Measurements from ENCODE around the gene CDC42EP4.
"Not testable (repeated sequence)": the region's sequence is repeated elsewhere in the genome, so short reads cannot be mapped to it uniquely, and the experiment has no call there.

Gene CDC42EP4

DNA sequence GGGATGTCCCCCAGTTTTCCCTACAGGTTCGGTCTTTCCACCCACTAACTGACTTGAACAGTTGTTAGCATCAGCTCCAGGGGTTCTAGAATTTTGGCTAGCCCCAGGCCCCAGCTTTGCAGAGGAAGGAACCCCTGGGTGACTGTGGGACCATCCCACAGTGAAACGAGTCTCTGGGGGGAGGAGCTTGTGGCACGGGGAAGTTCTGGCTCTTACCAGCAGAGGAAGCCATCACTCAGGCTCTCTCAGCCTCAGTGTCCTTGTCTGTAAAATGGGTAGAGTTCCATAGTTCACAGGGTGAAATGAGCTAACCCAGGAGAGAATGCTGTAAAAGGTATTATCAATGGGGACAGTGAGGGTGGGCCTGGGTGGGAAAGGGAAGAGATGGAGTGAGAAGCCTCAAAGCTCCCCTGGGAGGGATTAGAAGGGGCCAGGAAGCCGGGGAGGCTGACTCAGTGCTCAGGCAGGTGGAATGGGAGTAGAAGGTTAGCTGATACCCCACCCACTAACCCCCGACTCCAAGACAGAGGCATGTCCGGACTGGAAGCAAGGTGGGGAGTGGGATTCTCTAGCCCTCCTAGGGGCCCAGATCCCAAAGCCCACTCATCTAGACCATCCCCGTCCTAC, 30.9 kb upstream of the CDC42EP4 start:
- peak; percentile 31 for DNase-seq

DNA sequence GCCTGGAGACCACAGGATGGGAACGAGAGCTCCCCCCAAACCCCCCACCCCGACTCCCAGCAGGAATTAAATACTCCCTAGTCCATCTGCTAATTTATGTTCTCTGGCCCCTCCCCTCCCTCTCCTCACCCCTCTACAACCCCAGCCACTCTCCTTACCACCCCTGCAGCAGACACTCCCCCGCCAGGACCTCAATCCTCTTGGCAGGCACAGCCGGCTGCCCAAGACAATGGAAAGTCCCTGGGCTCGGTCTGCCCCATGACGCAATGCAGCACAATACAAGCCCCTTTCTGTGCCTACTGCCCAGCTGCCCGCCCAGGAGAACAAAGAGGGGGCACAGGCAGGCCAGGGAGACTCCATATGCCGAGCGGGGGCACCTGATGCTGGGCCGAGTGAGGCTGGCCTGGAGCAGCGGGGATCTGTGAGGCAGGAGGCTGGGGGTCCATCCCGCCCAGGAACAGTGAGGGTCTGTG, 30.3 kb upstream of the CDC42EP4 start:
- no peak for DNase-seq

DNA sequence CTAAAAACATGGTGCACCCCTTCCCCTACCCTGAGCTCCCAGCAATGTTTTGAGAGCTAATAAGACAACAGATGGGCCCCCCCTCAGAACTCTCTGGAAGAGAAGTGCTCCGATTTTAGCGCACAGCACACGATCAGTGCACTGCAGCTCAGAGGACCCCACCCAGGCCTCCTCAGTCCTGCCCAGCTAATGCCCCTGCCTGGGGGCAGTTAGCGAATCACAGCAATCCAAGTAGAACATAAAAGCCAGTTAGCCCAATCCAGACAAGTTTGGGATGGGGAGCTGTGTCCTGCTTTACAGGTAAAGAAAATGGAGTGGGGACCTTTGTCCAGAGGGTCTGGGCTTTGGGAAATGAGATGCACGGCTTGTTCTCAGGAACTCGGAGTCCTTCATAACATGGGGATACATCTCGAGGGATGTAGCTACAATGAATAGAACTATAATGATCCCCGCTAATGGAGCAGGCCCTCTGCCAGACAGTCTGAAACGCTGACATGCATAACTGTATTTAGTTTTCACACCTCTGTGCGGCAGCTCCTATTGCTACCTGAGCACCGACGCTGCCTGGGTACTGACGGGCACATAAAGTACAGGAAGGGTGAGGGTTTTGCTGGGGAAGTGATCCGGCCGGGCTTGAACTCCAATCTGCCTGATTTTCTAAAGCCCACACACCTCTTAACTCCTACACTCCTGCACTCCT, 29.7 kb upstream of the CDC42EP4 start:
- no peak for DNase-seq

DNA sequence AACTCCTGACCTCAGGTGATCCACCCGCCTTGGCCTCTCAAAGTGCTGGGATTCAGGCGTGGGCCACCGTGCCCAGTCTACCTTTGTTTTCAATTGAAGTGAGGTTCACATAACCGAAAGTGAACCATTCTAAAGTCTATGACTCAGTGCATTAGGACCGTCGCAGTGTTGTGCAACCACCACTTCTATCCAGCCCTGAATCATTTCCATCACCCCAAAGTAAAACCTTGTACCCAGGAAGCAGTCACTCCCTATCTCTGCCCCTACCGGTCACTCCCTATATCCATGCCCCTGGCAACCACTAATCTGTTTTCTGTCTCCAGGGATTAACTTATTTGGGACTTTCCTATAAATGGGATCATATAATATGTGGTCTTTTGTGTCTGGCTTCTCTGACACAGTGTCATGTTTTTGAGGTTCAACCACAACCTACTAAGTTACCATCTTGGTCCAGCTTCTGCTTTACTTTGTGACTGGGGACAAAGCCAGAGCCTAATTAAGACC, 28.3 kb upstream of the CDC42EP4 start:
- no peak for DNase-seq

DNA sequence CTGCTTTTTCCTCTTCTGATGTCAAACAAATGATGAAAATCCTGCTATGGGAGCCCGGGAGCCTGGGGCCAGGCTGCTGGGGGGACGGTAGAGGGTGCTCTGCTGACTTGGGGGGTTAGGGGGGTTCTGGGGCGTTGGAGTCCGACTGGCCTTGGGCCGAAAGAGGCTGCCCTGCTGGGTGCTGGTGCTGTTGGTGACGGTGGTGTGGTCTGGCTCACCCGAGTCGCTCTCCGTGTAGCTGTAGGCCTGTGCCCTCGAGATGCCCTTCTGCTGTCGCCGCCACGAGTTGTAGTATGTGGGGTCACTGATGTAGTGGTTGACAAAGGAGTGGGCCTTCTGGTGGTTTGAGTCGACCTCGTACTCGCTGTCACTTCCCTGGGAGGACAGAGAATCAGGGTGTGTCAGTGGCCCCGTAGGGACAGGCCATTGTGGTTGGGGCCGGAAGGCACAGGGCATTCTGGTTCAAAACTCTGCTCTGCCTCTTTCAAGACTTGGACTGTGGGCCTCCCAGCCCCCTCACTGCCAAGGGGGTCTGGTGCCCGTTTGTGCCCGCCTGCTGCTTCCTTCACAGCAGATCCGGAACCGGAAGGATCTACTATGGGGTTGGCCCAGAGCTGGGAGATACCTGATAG, 26.9 kb upstream of the CDC42EP4 start:
- no peak for DNase-seq

DNA sequence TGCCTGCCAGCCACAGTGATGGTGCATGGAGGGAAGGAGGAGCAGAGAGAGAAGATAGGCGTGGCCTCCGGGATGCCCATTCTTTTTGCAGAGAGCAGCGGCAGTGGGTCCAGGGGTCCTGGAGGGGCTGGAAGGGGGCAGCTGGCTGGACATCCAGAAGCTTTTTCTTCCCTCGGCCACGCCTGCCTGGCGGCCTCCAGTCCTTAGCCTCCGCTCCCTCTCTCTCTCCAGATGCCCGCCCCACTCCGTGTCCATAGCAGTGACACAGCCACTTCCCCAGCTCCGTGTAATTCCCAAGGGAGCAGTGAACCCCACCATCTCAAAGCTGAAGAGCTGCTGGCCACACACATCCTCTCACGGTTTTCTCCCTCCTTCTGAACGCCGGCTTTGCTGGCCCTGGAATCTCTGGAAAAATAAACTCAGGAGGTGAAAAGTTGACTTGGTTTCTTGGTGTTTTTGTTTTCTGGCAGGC, 26.3 kb upstream of the CDC42EP4 start:
- no peak for DNase-seq

DNA sequence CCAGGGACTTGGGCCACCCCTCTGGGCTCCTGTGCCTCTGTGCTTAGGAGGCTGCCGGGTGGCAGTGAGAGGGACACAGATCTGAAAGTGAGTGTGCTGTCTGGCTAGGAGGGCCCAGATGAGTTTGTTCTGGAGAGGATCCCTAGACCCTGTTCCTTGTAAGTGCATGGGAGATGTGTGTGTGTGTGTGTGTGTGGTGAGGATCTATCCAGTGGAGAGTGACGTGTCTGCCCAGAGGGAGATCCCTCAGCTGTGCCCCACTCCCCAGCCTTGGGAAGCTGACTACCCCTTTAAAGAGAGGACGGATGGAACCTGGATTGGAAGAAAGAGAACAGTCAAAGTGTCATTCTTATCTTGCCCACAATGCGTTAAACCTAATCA, 25.5 kb upstream of the CDC42EP4 start:
- no peak for DNase-seq

DNA sequence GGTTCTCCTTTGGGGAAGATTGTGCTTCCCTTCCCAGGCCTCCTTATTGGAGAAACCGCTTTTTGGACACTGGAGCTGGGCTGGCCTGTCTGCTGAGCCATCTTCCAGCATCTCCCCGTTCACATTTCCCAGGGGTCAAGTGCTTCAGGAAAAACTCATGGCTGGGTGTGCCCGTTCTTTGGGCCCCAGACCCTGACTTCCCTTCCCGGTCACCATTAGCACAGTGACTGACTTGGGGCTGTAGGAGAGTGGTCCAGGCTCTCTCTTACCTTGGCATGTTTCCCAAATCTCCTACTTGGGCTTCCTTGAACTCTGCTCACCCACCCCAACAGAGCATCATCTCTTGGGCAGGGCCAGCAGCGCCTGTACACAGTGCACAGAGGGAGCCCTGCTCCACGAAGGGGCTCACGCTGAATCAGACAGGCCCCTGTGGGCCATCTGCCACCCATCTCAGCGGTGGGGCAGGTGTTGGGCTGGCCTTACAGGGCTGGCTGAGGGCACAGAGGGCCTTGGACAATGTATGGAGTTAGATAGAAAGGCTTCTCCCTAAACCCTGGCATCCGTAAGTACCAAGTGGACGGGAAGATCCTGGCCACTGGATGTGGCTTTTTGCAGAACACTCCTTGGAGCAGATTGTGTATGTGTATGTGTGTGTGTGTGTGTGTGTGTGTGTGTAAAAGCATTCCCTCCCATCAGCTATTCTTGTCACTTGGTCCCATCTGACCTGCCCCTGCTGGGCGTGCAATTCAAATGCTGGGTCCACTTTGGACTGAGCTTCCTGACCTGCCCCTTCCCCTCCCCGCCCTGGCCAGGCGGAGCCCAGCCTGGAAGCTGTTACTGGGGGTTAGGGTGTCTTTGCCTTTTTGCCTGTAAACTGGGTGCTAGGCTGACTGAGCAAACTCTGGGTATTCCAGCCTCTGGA, 24.9 kb upstream of the CDC42EP4 start:
- DNase-seq: no peak

DNA sequence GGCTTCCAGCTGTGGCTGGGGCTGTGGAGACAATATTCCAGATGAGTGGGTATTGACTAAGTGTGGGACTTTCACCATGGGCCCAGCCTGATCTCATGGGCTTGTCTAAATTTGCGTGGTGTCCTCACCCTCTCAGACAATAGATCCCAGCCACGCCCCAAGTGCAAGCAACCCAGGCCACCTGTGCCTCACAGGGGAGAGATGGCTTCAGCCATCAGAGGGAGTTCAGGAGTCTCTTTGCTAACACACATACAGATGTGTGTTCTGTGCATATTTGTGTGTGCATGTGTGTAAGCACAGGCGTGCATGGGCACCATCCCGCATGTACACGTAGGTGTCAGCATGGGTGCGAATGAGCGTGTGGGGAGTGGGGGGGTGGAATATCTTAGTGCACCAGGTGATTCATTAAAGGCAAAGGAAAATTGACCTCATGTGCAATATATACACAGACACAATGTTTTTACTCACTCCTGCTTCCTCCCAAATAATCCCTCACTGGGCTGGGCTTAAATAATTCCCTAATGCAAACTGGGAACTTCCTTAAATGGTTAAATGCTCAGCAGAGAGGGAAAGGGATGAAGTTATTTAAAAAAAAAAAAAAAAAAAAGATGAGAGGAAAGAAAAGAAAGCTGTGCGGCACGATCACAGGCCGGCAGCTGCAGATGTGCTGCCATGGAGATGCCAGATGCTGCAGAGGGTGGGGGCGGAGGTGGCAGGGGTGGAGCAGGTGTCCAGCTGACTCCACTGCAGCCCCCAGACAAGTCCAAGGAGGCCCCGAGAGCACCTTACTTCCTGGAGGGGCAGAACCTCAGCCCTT, 24.0 kb upstream of the CDC42EP4 start:
- DNase-seq: no peak

DNA sequence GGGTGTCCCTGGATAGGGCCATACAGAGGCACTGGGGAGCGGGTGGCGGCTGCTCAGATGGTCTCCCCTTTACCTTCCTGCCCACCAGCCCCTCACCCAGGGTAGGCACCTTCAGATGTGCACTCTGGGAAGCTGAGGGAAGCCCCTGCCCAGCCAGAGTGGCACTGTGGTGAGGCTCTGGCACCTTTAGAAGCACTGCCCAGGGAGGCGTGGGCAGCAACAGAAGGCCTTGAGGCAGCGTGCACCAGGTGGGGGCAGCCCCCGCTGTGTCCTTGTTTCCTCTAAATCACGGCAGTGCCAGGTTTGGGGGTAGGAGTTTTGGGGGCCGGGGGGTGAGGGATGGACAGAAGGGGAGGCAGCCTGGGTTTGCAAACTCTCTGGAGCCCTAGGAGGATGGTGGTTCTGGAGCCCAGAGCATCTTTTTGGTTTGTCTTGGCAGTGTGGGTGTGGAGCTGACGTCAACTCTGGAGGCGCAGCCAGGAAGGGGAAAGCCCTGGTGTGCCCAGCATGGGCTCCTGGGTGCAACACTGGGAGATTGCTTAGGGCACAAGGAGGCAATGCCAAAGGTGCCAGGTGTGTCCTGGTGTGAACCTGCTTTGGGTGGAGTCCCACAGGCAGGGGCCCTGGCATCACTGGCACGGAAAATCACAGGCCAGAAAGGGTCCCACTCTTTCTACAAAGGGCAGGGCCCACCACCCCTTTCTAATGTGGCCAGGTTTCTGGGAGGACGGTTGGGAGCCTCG, 23.1 kb upstream of the CDC42EP4 start:
- DNase-seq: no peak

DNA sequence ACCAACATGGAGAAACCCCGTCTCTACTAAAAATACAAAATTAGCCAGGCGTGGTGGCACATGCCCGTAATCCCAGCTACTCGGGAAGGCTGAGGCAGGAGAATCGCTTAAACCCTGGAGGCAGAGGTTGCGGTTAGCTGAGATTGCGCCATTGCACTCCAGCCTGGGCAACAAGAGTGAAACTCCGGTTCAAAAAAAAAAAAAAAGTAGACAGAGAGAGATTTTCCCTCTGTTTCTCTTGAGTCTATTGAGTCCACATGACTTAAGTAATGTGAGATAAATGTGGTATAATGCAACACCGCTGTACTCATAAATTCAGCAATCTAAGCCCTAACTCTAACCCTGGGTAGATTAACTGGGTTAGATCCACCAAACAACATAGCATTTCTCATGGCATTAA, 21.6 kb upstream of the CDC42EP4 start:
- not testable (repeated sequence) for DNase-seq

DNA sequence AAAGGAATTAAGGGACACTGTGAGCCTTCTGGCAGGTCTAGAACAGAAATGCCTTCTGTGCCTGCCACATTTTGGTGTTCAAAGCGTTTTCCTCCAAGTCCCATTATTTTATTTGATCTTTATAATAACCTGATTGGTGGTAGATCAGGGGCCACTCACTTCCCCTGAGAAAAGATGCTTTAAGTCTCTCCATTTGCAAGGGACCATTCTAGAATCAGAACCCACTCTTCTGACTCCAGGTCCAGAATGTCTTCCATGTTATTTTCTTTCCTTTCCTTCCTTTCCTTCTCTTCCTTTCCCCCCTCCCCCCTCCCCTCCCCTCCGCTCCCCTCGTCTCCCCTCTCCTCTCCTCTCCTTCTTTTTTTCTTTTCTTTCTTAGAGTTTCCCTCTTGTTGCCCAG, 19.3 kb upstream of the CDC42EP4 start:
- DNase-seq: no peak

DNA sequence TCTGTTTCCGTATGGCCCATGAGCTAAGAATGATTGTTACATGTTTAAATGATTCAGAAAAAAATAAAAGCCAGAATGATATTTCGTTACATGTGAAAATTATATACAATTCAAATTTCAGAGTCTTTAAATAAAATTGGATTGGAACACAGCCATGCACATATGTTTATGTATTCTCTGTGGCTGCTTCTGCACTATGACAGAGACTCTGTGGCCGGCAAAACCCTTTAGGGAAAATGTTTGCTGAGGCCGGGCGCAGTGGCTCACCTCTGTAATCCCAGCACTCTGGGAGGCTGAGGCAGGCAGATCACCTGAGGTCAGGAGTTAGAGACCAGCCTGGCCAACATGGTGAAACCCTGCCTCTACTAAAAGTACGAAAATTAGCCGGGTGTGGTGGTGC, 15.9 kb upstream of the CDC42EP4 start:
- DNase-seq: no peak

DNA sequence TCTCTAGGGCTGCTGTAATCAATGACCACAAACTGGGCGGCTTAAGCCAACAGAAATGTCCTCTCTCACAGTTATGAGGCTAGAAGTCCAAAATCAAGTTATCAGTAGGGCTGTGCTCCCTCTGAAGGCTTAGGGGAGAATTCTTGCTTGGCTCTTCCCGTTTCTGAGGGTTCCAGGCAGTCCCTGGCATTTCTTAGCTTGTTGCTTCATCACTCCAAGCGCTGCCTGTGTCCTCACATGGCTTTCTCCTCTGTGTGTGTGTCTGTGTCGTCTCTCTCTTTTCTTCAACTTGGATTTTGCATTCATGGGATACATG, 13.7 kb upstream of the CDC42EP4 start:
- DNase-seq: no peak

DNA sequence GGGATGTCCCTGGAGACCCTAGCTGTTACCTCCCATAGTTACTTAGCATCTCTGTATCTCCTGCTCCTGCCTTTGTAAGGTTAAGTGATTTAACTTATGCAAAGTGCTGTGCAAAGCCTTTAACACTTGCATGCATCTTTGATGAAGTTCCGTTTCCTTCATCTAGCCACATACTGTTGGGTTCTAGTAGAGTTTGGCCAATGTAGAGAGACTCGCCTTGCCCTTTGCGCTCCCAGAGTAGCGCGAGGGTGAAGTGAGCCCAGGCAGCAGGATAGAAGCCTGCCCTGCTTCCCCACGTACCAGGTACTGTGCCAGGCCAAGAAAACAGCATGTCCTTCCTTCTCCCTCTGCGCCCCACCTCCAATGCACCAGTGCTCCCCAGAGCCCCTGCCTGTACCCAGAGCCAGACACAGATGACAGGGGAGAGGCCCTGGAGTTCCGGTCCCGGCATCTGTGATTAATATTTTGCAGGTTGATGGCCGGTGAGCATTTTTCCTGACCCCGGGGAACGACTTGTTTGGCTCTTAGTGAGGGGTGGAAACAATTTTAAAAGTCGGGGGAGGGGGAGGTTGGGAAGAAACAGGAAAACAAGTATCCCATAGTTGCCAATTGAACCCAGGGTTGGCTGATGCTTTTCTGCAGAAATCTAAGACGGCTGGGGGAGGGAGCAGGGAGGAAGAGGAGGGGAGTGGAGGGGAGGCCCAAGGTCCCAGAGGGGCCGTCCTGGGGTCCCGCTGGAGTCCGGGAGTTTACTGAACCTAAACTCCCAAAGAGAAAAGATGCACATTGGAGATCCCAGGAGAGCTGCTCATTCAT, 13.1 kb upstream of the CDC42EP4 start:
- no peak for DNase-seq

DNA sequence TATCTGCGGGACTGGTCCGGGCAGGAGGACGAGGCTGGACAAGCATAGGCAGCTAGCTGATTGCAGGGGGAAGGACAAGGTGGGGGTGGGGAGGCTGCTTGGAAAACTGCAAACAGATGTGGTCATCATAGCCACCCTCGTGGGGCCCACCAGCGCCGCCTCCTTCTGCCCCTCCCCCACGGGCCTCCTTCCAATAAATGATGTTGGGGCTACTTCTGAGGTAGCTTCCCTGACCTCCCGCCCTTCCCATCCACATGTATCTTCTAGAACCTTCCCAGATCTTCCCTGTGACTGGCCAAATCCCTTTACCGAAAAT, 12.3 kb upstream of the CDC42EP4 start:
- no peak for DNase-seq

DNA sequence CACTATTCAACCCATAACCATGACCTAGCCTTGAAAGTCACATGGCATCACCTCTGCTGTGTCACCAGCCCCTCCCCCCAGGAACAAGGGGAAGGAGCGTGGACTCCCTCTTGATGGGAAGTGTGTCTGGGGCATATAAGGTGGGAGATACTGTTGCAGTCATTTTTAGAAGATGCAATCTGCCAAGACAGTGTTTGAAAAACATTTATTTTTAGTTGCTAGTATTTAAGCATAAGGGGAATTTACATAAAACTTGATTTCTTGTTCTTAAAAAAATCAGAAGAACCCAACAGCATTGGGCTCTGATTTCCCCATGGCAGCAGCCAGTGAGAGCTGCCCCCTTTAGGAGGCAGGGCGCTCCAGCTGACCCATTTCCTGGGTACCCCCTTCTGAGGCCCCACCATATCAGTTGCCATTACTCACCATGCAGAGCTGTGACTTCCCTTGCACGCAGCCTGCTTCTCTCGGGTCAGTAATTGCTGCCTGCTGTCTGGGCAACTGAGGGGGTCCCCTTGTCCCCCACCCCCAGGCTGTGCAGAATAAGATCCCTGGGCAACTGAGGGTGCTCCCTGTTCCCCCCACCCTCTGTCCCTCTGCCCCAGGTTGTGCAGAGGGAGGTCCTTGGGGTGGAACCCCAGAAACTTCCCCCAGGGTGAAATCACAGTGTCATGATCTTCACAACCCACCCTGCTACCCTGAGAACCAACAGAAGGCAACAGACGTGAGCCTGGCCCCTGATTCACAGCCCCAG, 11.8 kb upstream of the CDC42EP4 start:
- no peak for DNase-seq

DNA sequence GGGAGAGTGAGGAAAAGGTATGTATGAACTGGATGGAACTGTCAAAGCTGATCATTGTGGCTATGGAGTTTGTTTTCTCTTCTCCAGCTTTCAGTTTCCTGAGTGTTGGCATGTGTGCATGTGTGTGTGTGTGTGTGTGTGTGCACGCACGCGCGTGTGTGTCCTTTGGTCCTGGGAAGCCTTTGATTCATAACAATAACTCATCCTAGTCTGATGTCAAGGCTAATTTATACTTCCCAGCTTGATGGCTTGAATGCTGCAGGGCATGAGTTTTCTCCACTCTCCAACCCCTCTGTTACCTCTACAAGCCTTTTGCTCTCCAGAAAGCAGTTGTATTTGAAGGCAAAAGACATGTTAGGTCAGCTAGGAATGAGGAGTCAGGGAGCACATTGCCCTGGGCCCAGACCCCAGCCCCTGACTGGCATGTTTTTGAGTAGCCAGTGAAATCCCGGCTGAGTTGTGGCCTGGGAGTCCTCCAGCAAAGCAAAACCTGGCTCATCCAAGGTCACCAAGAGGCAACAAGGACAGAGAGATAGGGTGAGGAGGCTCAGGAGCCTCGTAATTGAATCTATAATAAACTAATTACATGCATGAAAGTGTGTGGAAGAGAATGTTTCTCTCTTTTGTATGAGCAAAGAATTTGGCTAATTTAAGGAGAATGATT, 8.9 kb upstream of the CDC42EP4 start:
- no peak for DNase-seq

DNA sequence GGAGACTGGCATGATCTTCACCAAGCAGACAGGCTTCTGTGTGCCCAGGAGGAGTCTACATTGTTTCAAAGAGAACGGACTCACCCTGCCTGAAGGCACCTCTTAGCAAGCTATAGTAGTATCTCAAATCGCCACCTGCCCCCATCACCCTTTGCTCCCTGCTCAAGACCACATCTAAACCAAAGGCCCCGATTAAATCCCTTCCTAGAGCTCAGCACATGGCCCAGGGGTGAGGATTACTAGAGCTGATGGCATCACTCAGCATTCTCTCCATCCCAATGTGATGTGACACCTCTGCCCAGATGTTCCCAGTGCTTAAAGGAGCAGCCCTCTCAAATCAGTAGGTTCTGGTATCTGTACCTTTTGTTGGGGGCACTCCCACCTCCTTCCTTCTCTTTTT, 8.0 kb upstream of the CDC42EP4 start:
- no peak for DNase-seq
